Measurements from ENCODE around the gene SP140. TPM values are rescaled to one million over a fixed set of nuclear protein-coding genes. Genes with fewer than 3 reads are reported as not detected.

SP140 gene
- total and polyA plus RNA-seq, 4 donors = 0.99 to 1.6 (median 1.3) TPM

- DNase-seq (ENCODE audit: low read depth in 4 of 6, low spot score in 6 of 6) = no peak
- Histone ChIP-seq H3K36me3 (ENCODE audit: control insufficient read depth, insufficient read depth, low read length) (no peaks in the 10 kb centered on the region), H3K4me1 (ENCODE audit: control insufficient read depth, insufficient read depth, low read length) (no peaks in the 10 kb centered on the region), H3K27ac (ENCODE audit: low read depth, low read length) (no peak overlapping the region), H3K27me3 (ENCODE audit: control insufficient read depth, insufficient read depth, low read length) (no peaks in the 10 kb centered on the region), H3K9me3 (ENCODE audit: control insufficient read depth, insufficient read depth, low read length) (no peaks in the 10 kb centered on the region), H3K4me3 (ENCODE audit: low read depth, low read length) (no peak overlapping the region)
Measured at GRCh38 chr2:230348787-230349186, 123.3 kb downstream of the SP140 start.

- Histone ChIP-seq H3K4me3 (ENCODE audit: low read depth, low read length) (no peak overlapping the region), H3K4me1 (ENCODE audit: control insufficient read depth, insufficient read depth, low read length) (no peaks in the 10 kb centered on the region), H3K27ac (ENCODE audit: low read depth, low read length) (no peak overlapping the region), H3K9me3 (ENCODE audit: control insufficient read depth, insufficient read depth, low read length) (no peaks in the 10 kb centered on the region), H3K27me3 (ENCODE audit: control insufficient read depth, insufficient read depth, low read length) (no peaks in the 10 kb centered on the region), H3K36me3 (ENCODE audit: control insufficient read depth, insufficient read depth, low read length) (no peaks in the 10 kb centered on the region)
- no CpG with 5 or more reads among the region's 2 CpGs for WGBS (ENCODE audit: insufficient coverage)
- DNase-seq (ENCODE audit: low read depth in 4 of 6, low spot score in 6 of 6) = no peak
Measured at GRCh38 chr2:230356084-230356483, 130.5 kb downstream of the SP140 start.

- Histone ChIP-seq H3K27me3 (ENCODE audit: control insufficient read depth, insufficient read depth, low read length) (no peaks in the 10 kb centered on the region), H3K4me3 (ENCODE audit: low read depth, low read length) (no peak overlapping the region), H3K9me3 (ENCODE audit: control insufficient read depth, insufficient read depth, low read length) (no peaks in the 10 kb centered on the region), H3K27ac (ENCODE audit: low read depth, low read length) (no peak overlapping the region), H3K36me3 (ENCODE audit: control insufficient read depth, insufficient read depth, low read length) (no peaks in the 10 kb centered on the region), H3K4me1 (ENCODE audit: control insufficient read depth, insufficient read depth, low read length) (no peaks in the 10 kb centered on the region)
- DNase-seq (ENCODE audit: low read depth in 4 of 6, low spot score in 6 of 6) = no peak
- no CpG with 5 or more reads among the region's 1 CpG for WGBS (ENCODE audit: insufficient coverage)
Measured at GRCh38 chr2:230358305-230358704, 132.8 kb downstream of the SP140 start.

GRCh38 chr2:230360028-230360427 is 134.5 kb downstream of the SP140 start:
- Histone ChIP-seq H3K4me1 (ENCODE audit: control insufficient read depth, insufficient read depth, low read length) (no peaks in the 10 kb centered on the region), H3K27me3 (ENCODE audit: control insufficient read depth, insufficient read depth, low read length) (no peaks in the 10 kb centered on the region), H3K9me3 (ENCODE audit: control insufficient read depth, insufficient read depth, low read length) (peaks cover 3% of the 10 kb centered on the region), H3K4me3 (ENCODE audit: low read depth, low read length) (no peak overlapping the region), H3K36me3 (ENCODE audit: control insufficient read depth, insufficient read depth, low read length) (no peaks in the 10 kb centered on the region), H3K27ac (ENCODE audit: low read depth, low read length) (no peak overlapping the region)
- no CpG with 5 or more reads among the region's 1 CpG for WGBS (ENCODE audit: insufficient coverage)
- no peak for DNase-seq (ENCODE audit: low read depth in 4 of 6, low spot score in 6 of 6)

- 80% methylated on average over 1 of the region's 1 CpG for WGBS (ENCODE audit: insufficient coverage)
- H3K27me3 ChIP-seq (ENCODE audit: control insufficient read depth, insufficient read depth, low read length) = no peaks in the 10 kb centered on the region
- H3K27ac ChIP-seq (ENCODE audit: low read depth, low read length) = no peak overlapping the region
- DNase-seq (ENCODE audit: low read depth in 4 of 6, low spot score in 6 of 6) = no peak
- no peak overlapping the region for H3K4me3 ChIP-seq (ENCODE audit: low read depth, low read length)
- peaks cover 3% of the 10 kb centered on the region for H3K9me3 ChIP-seq (ENCODE audit: control insufficient read depth, insufficient read depth, low read length)
- no peaks in the 10 kb centered on the region for H3K36me3 ChIP-seq (ENCODE audit: control insufficient read depth, insufficient read depth, low read length)
- no peaks in the 10 kb centered on the region for H3K4me1 ChIP-seq (ENCODE audit: control insufficient read depth, insufficient read depth, low read length)
Measured at GRCh38 chr2:230362030-230362691, 136.6 kb downstream of the SP140 start.

Other genes starting within 250 kb of the SP140 start
- gene SLC16A14, start 156.8 kb upstream of the SP140 start, total RNA-seq = 10 to 100 TPM; 26.7 to 45.9 TPM
- gene SLC16A14, start 156.8 kb upstream of the SP140 start, polyA plus RNA-seq (ENCODE audit: insufficient read length in 2 of 2) = 10 to 100 TPM; 35.8 to 38.6 TPM
- 10 to 100 TPM in 1 of 2 donors, 1 to 10 TPM in 1; 6.8 to 21.3 TPM for gene SP110, start 5.8 kb upstream of the SP140 start, total RNA-seq
- gene SP110, start 5.8 kb upstream of the SP140 start, polyA plus RNA-seq (ENCODE audit: insufficient read length in 2 of 2) = 10 to 100 TPM; 11.9 to 13.7 TPM
- 1 to 10 TPM; 2.9 to 8.0 TPM for gene SP140L, start 101.5 kb downstream of the SP140 start, total RNA-seq
- gene SP140L, start 101.5 kb downstream of the SP140 start, polyA plus RNA-seq (ENCODE audit: insufficient read length in 2 of 2) = 1 to 10 TPM; 3.5 to 4.3 TPM
- 10 to 100 TPM; 26.4 to 43.2 TPM for gene SP100, start 190.5 kb downstream of the SP140 start, total RNA-seq
- gene SP100, start 190.5 kb downstream of the SP140 start, polyA plus RNA-seq (ENCODE audit: insufficient read length in 2 of 2) = 10 to 100 TPM in 1 of 2 donors, 1 to 10 TPM in 1; 8.2 to 15.8 TPM